ENCODE measurements around the gene CNKSR1. TPM values are rescaled to one million over a fixed set of nuclear protein-coding genes. Genes with fewer than 3 reads are reported as not detected.

The CNKSR1 gene
- total RNA-seq, 1 experiment from 2014 or later: 18.0 TPM

DNA sequence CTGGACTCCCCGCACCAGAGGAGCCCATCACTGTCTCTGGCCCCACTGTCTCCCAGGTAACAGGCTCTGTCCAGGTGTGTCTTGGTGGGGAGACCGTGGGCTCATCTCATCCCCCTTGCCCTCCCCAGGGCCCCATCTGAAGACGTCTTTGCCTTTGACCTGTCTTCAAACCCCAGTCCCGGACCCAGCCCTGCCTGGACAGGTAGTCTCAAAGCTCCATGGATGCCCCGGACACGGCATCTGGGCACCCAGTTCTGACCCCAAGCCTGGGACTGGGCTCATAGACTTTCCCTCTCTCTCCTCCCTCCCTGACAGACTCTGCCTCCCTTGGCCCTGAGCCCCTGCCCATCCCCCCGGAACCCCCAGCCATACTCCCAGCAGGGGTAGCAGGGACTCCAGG, 6.8 kb downstream of the CNKSR1 start (continued):
- TF ChIP-seq, protein P1, sequence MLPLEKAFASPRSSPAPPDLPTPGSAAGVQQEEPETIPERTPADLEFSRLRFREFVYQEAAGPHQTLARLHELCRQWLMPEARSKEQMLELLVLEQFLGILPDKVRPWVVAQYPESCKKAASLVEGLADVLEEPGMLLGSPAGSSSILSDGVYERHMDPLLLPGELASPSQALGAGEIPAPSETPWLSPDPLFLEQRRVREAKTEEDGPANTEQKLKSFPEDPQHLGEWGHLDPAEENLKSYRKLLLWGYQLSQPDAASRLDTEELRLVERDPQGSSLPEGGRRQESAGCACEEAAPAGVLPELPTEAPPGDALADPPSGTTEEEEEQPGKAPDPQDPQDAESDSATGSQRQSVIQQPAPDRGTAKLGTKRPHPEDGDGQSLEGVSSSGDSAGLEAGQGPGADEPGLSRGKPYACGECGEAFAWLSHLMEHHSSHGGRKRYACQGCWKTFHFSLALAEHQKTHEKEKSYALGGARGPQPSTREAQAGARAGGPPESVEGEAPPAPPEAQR (CRISPR knock-in tag; IDR thresholded peaks at IDR 0.05): no peak
- TF ChIP-seq, protein P2, sequence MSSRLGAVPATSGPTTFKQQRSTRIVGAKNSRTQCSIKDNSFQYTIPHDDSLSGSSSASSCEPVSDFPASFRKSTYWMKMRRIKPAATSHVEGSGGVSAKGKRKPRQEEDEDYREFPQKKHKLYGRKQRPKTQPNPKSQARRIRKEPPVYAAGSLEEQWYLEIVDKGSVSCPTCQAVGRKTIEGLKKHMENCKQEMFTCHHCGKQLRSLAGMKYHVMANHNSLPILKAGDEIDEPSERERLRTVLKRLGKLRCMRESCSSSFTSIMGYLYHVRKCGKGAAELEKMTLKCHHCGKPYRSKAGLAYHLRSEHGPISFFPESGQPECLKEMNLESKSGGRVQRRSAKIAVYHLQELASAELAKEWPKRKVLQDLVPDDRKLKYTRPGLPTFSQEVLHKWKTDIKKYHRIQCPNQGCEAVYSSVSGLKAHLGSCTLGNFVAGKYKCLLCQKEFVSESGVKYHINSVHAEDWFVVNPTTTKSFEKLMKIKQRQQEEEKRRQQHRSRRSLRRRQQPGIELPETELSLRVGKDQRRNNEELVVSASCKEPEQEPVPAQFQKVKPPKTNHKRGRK (CRISPR knock-in tag; IDR thresholded peaks at IDR 0.05; ENCODE audit: borderline replicate concordance): no peak
- TF ChIP-seq ARID4B (CRISPR knock-in tag; IDR thresholded peaks at IDR 0.05; ENCODE audit: borderline replicate concordance) (no peak), JUN (CRISPR knock-in tag; IDR thresholded peaks at IDR 0.05) (no peak)

- peaks cover 5% of the 10 kb centered on the region; the same call in 1 of the 2 replicates for H3K36me3 Mint-ChIP-seq
Measured at GRCh38 chr1:26184883-26185282, 7.6 kb downstream of the CNKSR1 start.

More at GRCh38 chr1:26184883-26185282, 7.6 kb downstream of the CNKSR1 start:
- H3K9me3 Mint-ChIP-seq: no peaks in the 10 kb centered on the region
- H3K27ac Mint-ChIP-seq: no peak overlapping the region
- H3K4me3 Mint-ChIP-seq: no peak overlapping the region
- no peaks in the 10 kb centered on the region for H3K27me3 Mint-ChIP-seq (ENCODE audit: low read depth)
- DNase-seq (ENCODE audit: low spot score): no peak
- TF ChIP-seq CREM (CRISPR knock-in tag; IDR thresholded peaks at IDR 0.05) (no peak), EMX1 (CRISPR knock-in tag; IDR thresholded peaks at IDR 0.05) (no peak), MAX (CRISPR knock-in tag; IDR thresholded peaks at IDR 0.05) (no peak), FOXK1 (CRISPR knock-in tag; IDR thresholded peaks at IDR 0.05) (no peak), ERG (CRISPR knock-in tag; IDR thresholded peaks at IDR 0.05) (no peak), CREB1 (CRISPR knock-in tag; IDR thresholded peaks at IDR 0.05) (no peak), NFATC4 (CRISPR knock-in tag; IDR thresholded peaks at IDR 0.05) (no peak), SP1 (CRISPR knock-in tag; conservative IDR thresholded peaks at IDR 0.05) (no peak), E2F1 (CRISPR knock-in tag; IDR thresholded peaks at IDR 0.05) (no peak), USF1 (CRISPR knock-in tag; IDR thresholded peaks at IDR 0.05) (no peak), NR1H2 (CRISPR knock-in tag; IDR thresholded peaks at IDR 0.05) (no peak), PRRX2 (CRISPR knock-in tag; IDR thresholded peaks at IDR 0.05) (no peak), ZNF219 (CRISPR knock-in tag; IDR thresholded peaks at IDR 0.05; ENCODE audit: borderline replicate concordance) (no peak)
- TF ChIP-seq, protein P3, sequence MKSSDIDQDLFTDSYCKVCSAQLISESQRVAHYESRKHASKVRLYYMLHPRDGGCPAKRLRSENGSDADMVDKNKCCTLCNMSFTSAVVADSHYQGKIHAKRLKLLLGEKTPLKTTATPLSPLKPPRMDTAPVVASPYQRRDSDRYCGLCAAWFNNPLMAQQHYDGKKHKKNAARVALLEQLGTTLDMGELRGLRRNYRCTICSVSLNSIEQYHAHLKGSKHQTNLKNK (CRISPR knock-in tag; IDR thresholded peaks at IDR 0.05): no peak
- TF ChIP-seq, protein P4, sequence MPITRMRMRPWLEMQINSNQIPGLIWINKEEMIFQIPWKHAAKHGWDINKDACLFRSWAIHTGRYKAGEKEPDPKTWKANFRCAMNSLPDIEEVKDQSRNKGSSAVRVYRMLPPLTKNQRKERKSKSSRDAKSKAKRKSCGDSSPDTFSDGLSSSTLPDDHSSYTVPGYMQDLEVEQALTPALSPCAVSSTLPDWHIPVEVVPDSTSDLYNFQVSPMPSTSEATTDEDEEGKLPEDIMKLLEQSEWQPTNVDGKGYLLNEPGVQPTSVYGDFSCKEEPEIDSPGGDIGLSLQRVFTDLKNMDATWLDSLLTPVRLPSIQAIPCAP (CRISPR knock-in tag; IDR thresholded peaks at IDR 0.05): no peak
- TF ChIP-seq, protein P5, sequence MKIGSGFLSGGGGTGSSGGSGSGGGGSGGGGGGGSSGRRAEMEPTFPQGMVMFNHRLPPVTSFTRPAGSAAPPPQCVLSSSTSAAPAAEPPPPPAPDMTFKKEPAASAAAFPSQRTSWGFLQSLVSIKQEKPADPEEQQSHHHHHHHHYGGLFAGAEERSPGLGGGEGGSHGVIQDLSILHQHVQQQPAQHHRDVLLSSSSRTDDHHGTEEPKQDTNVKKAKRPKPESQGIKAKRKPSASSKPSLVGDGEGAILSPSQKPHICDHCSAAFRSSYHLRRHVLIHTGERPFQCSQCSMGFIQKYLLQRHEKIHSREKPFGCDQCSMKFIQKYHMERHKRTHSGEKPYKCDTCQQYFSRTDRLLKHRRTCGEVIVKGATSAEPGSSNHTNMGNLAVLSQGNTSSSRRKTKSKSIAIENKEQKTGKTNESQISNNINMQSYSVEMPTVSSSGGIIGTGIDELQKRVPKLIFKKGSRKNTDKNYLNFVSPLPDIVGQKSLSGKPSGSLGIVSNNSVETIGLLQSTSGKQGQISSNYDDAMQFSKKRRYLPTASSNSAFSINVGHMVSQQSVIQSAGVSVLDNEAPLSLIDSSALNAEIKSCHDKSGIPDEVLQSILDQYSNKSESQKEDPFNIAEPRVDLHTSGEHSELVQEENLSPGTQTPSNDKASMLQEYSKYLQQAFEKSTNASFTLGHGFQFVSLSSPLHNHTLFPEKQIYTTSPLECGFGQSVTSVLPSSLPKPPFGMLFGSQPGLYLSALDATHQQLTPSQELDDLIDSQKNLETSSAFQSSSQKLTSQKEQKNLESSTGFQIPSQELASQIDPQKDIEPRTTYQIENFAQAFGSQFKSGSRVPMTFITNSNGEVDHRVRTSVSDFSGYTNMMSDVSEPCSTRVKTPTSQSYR (CRISPR knock-in tag; IDR thresholded peaks at IDR 0.05): no peak
- ATAC-seq: no peak
- CTCF ChIA-PET: interaction anchor here (2.2 kb wide), 1 partner anchor 15 kb away, joined by 7 read pairs; the partner anchor contains the start of gene ZNF593
- POLR2A ChIA-PET: interaction anchor here (0.6 kb wide), 1 partner anchor 49 kb away, joined by 3 read pairs; the partner anchor contains the start of gene CEP85
- H3K4me1 Mint-ChIP-seq: peaks cover under 1% of the 10 kb centered on the region
